RKO (cell line): ENCODE results near the gene KRT3.
"Not testable (repeated sequence)": the region's sequence is repeated elsewhere in the genome, so short reads cannot be mapped to it uniquely, and the experiment has no call there.

ENCODE experiments used
- DNase-seq: peaks from one replicate; pipeline ENCODE4 v3.0.0-alpha.2; 2016; ENCODE audit warnings: low spot score

KRT3 gene

DNA sequence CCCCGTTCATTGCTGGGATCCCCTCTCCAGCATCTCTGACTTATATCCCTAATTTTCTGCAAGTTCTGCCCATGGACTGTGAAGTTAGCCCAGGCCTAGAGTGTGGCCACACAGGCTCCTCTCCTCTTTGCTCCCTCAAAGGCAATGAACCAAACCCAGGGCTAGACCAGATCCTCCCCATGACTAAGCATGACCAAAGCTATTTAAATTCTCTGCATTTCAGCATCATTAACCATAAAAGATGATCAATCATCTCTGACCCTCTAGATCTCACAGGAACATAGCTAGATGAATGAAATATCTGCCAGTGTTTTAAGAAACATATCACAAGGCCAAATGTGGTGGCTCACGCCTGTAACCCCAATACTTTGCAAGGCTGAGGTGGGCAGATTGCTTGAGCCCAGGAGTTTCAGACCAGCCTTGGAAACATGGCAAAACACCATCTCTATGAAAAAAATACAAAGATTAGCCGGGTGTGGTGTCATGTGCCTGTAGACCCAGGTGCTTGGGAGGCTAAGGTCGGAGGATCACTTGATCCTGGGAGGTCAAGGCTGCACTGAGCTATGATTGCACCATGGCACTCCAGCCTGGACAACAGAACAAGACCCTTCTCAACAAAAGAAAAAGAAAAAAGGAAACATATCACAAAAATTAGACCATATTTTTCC is 2.2 kb upstream of the KRT3 start:
- no peak for DNase-seq

DNA sequence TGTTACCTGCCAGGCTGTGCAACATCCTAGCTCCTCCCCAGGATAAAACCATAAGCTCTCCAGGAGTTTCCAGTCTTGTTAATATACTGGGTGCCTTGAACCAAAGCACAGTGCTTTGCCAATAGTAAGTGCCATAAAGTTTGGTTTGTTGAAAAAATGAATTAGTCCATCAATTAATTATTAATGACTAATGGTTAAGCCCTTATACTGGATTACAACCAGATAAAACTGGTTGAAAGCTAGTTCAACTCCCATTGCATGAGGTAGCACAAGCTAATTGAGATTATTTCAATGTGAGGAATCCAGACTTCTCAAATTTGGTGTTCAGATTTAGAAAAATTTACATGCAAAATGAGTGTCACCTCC is 1.6 kb upstream of the KRT3 start:
- no peak for DNase-seq

DNA sequence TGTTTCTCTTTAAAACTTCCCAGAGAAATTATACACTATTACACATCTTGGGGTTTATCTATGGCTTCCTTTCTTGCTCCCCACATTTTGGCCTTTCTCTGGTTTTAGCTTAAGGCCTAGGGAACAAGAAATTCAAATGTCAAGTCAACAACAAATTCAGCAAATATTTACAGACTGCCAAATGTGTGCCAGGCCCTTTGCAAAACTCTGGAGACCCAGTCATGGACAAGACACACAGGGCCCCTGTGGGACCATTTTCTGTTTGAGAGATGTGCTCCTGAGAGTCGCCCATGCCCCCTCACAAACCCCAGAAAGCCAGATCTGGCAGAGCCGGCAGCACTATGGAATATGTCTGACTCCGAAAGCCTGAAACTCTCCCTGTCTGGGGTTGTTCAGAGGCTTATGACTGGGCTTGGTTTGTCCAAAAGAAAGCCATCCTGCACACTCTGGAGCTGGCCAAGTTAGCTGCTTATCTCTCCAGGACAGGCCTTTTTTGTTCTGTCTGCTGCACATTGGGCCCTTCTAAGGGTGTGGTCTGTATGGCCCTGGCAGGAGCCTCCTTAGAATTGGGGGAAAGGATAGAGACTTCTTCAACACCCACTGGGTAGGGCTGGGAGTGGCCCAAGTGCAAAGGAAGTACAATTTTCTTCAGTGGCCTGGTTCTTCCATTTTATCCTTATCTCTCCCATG is 1.1 kb upstream of the KRT3 start:
- DNase-seq = no peak

DNA sequence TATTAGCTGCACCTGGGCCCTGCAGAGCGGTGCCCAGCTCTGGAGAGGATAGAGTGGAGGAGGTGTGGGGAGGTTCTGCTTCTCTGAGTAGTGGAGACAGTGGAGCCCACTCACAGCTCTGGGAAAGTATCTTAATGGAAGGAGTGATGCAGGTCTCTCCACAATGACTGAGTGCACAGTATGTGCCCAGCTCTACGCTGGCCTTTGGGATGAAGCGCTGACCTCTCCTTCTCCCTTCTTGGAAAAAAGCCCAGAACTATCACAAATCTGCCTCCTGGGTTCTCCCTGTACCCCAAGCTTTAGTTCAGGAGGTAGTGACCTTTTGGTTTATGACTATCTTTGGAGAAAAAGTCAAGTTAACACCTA is 495 bp upstream of the KRT3 start:
- DNase-seq = no peak

DNA sequence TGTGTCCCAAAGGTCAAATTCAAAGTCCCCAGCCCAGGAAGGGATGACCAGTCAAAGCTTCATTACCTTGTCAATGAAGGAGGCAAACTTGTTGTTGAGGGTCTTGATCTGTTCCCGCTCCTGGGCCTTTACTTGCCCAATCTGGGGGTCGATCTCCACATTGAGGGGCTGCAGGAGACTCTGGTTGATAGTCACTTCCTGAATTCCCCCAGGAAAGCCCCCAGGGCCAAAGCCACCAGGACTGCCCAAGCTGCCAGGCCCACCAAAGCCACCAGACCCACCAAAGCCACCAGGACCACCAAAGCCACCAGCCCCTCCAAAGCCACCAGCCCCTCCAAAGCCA is 614 bp downstream of the KRT3 start:
- not testable (repeated sequence) for DNase-seq

DNA sequence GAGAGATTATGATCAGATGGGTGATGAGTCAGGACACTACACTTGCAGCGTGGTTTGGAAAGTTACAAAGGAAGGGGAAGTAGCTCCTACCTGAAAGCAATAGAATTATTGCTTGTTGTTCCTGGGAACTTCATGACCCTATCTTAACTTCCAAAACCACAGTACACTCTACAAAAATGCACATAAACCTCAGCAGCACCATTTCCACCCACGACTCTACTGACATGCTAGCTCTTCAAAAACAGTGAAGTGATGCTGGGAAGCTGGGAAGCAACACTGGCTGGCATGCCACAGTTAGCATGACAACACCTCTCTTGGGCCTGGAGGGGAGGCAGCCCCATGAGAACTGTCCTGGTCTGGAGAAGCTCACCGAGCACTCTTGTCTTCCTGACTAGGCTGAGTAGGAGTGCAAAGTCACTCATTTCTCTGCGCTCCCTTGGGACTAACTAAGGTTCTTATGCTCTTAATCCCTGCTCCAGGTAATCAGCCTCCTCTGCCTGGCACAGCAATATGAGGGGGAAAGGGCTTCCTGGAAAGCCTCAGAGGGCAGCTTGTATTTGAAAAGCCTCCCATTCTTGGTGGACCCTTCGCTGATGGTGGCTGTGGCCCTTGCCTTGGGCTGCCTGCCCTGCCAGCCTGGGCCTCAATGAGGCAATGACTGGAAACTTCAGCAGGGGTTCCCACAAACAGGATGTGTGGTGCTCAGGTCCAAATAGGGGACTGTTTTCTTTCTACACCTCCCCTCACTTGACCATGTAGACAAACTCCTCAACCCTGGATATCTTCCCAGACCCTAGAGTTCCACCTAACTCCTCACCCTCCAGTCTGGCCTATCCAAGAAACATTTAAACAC is 1.2 kb downstream of the KRT3 start:
- no peak for DNase-seq

DNA sequence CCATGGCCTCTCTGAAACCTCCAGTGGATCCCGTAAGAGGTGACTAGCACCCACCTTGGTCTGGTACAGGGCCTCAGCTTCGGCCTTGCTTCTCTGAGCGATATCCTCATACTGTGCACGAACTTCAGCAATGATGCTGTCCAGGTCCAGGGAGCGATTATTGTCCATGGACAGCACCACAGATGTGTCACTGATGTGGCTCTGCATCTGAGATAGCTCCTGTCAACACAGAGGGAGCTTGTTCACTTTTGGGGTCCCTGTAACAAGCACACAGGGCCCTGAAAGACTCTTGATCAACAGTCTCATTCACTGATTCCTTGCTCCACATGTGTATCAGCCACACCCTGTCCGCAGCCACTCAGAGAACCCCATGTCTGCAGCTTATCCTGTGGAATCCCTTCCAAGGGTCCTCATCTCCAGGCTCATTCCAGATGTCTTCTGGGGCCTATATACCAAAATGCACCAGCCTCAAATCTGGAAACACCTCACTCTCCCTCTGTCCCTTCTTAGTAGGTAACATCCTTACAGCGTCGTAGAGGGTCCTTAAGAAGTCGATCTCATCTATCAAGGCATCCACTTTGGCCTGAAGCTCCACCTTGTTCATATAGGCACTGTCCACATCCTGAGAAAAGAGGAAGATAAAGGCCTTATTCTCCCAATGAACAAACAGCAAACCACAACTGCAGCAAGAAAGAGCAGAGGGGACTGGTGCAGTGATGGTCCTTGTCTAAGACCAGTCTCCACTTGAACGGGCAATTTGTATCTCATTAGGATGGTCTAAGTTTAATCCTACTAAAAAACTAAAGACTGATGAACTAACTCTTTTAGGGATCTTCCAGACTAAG is 3.5 kb downstream of the KRT3 start:
- no peak for DNase-seq

DNA sequence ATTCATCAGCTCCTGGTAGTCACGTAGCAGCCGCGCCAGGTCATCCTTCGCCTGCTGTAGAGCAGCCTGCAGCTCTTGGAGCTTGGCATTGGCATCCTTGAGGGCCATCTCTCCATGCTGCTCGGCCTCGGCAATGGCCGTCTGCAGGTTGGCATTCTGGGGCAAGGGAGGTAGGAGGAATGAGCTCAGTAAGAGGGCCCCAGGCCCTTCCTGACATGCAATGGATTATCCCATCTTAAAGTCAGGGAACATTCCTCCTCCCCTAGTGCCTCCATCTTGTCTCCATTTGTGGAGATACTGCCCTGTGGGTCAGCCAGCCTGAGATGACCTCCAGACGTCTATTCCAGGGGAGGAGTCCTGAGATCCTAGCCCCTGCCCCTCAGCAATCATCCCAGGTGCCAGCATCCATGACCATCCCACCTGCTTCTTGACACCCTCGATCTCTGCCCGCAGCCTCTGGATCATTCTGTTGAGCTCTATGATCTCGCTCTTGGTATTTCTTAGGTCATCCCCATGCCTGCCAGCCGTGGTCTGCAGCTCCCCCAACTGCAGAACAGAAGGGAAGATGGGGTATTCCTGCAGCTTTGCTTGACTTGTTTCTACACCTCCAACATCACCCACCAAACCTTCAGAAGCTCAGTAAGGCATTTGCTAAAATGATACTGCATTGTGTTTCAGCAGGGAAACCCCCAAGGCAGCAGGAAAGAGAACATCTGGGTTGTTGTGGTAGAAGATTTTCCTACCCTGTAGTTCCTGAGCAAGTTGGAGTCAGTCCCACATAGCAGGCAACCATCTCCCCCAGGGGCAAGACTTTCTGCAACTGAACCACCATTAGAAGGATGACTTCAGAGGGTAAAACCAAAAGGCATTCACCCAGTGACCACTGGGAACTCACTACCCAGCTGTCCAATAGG is 4.4 kb downstream of the KRT3 start:
- DNase-seq = no peak

DNA sequence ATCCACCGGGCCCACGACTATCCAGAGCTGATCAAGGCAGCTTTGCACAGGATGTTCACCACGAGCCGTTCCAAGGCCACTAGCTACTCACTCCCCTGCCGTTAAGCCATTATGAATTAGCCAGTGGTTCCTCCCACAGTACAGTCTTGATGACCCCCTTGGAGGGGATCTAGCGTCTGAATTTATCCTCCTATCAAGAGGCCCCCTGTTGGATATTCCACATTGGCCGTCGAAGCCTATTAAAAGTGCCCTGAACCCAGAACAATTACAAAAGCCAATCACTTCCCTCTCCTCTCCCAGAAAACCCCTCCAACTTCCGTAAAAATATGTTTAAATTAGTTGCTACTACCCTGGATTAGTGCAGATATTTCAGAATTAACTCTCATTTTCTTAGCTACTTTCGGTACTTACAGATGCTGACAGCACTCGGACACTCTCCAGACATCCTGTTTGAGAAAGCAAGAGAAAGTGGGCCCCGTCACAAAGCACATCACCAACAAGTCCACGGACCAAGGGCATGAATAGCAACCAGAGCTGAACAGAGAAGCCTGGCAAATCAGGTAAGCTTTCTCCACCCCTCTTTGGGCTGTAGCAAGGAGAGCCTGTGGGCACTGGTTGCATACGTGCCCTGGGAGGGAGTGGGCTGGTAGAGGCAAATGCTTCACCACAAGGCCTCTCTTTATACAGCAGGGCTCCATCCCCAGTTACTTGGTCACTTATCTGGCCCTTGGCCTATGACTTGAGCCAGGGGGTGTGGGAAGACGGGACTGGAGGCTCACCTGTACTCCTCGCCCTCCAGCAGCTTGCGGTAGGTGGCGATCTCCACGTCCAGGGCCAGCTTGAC is 5.3 kb downstream of the KRT3 start:
- no peak for DNase-seq

DNA sequence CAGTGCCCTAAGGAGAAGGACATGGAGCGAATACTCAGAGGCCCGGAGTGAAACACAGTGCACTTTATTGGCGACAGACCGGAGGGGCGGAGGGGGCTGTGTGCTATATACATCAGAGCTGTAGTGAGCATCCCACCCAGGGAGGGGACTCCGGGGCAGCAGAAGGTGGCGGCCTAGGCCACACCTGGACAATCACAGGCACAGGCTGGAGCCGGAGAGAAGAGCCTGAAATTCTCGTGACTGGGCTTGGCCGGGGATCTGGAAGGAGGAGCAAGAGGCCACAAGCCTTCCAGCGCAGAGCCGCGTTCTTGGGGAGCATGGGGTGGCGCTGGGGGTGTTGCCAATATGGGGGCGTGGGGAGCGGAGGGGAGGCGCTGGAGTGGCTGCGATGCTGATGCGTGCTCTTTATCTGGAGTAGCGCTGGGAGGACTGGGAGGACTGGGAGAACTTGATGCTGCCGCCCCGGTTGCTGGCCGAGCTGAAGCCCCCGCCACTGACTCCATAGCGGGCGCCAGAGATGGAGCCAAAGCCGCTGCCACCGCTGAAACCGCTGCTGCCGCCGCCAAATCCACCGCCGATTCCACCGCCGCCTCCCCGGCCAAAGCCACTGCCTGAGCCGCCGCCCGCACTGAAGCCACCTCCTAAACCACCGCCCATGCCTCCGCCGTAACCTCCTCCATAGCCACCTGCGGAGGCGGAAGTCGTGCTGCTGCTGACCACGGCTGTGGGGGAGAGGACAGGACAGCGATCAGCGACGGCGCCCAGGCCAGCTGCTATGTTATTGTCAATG is 6.1 kb downstream of the KRT3 start:
- DNase-seq = no peak

DNA sequence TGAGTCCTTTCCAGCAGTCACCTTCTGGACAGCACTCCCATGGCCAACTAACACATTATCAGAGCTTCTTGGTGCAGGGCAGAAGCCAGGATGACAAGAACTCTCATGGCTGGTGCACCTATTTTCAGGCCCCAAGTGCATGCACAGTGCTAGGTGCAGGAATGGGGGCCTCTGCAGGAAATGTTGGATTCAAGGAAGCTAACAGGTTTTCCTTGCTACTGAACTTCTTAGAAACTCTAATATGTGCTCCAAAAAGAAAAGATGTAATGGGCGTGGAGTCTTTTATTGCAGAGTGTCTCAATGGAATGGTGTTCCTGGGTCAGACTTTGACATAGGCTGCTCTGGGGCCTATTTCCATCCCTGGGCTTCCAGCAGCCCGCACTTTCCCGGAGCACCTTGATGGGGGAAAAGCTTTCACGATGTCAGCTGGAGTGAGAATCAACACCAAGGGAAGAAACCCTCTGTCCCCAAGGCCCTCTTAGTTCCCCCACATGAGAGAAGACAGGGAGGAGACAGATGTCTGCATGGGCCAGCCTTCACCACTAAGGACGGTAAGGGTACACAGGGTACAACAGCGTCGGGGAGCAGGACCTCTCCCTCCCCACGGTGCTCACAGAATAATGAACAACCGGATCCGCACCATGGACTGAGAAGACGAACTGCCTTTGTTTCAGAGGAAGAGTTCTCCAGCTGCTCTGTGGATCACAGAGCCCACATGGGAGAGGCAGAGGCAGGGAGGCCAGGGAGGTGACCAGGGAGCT is 6.9 kb downstream of the KRT3 start:
- no peak for DNase-seq

DNA sequence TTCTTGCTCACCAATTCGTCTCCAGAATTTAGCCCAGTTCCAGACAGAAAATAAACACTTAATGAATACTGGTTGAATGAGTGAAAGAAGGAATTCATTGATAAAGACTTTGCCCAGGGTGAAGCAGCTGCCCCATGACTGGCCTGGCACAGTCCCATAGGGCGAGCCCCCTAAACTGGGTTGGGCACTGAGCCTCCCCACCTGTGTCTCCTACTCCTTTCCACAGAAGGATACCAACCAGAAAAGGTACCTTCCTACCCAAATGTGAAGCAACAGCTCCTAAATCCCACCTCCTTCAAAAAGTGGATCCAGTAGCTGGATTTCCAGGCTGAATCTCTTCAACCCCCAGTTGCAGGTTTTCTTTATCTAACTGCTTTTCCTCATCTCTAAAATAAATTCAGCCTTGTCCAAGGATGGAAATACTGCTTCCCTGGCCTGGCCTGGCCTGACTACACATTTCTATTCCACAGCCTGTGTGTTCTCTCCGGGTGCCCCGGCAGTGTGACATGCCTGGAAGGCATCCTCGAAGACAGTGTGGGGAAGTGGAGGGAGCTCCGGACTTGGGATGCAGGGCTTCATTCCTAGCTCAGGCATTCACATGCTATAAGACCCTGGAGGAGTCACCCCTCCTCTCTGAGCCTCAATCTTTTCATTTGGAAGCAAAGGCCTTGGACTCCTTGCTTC is 7.6 kb downstream of the KRT3 start:
- no peak for DNase-seq

DNA sequence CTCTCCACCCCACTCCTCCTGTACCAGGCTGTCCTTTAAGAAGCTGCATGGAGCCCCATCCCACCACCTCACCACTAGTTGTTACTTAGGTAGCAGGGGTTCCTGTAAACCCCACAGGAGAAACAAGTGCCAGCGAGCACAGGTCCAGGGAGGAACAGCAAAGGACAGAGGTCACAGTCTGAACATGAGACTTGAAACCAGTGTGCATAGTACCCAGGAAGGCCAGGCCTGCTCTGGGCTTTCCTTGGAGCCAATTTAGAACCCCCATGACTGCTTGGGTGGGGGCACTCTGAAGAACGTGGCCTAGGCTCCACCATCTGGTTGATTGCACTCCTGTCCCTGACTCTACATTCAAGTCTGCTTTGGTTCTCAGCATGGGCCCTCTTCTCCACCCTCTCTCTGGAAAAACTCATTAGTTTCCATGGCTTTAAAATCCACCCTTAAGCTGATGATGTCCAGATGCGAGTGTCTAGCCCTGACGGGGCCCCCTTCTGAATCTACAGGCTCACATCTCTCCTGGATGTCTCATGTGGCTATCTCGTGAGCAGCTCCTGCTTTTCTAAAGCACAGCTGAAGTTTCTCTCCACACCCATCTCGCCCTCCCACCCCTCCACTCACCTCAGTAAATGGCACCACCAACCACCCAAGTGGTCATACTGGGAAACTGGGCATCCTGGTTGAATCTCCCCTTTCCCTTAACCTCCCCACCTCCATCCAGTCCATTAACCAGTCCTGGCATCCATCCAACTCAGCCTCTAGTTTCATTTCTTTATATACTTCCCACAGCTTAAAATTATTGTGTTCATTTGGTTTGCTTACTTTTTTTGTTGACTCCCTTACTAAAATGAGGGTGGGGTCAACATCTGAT is 8.4 kb downstream of the KRT3 start:
- DNase-seq = no peak

DNA sequence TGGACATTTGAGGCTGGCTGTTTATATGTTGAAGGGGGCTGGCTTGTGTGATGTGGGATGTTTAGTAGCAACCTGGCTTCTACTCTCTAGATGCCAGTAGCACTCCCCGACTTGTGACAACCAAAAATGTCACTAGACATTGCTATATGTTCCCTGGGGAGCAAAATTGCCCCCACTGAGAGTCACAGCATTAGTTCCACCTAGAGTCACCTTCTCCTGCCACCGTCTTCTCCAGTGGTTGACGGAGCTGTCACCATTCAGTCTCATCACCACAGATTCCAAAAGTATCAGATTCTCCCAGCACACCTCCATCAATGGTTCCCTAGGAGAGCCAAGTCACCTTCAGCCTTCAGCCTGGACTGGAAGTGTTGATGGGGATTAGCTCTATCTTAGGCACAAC is 11.0 kb downstream of the KRT3 start:
- no peak for DNase-seq

DNA sequence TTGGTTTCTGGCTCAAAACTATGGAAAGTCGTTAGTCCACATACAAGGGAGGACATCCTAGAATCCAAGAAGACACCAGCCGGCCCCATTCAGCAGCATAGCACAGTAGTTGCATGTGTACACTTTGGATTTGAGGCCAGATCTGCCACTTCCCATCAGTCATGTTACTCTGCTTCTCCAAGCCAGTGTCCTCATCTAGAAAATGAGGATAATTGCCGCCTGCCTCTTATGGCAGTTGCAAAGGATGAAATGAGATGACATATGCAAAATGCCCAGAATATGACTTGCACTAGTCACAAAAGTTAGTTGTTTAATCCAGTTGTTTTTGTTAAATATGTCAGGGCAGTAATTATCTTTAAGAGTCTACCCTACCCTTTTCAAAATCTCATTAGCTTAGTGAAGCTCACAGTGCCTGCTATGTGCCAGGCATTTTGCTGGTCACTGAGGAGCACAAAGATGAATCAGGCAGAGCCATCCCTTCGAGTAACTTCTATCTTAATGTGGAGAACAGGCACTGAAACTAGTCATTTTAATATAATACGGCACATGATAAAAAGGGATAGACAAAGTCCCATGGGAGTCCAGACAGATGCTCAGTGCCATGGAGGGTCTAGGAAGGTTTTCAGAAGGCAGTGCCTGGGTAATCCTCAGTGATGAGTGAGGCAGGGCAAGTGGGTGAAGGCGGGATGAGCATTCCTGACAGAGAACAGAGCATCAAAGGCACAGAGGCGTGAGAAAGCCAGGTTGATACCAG is 12.2 kb downstream of the KRT3 start:
- no peak for DNase-seq

DNA sequence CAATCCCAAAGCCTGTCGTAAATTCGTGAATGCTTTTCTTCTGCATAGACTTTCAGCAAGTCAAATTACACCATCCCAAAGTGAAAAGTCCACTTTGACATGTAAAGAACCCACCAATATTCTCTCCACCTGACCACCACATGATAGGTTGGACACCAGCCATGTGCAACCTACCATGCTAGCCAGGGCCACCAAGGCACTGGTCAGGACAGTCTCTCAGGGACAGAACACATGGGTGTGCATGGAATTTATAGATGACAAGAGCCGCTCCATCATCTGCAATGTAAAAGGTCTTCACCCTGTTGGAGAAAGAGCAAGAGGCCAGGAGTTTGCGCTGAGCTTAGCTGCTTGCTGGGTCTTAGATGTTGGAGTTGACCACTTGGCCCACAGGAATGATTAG is 13.4 kb downstream of the KRT3 start:
- no peak for DNase-seq
